HepG2 (cell line): ENCODE measurements around the gene ITGA6. TPM values are rescaled to one million over a fixed set of nuclear protein-coding genes. Genes with fewer than 3 reads are reported as not detected.

Source experiments
- AGO2 ChIP-seq: fragments of 200-400 bp; formaldehyde crosslinking; optimal IDR thresholded peaks from 2 replicates; pipeline ENCODE3; 2017; ENCODE audit warnings: mild to moderate bottlenecking, low read depth, low read length, moderate library complexity
- AHR ChIP-seq: IDR thresholded peaks from 2 replicates; pipeline ENCODE4 v1.6.1; 2018; ENCODE audit warnings: missing genetic modification reagents, missing compliant biosample characterization
- ATF6 ChIP-seq: sonication (generic); formaldehyde crosslinking; conservative IDR thresholded peaks from 2 replicates; pipeline ENCODE4 v1.4.0; 2020; ENCODE audit warnings: missing genetic modification reagents
- CREBL2 ChIP-seq: sonication (generic); formaldehyde crosslinking; IDR thresholded peaks from 2 replicates; pipeline ENCODE4 v1.8.1; 2023; ENCODE audit warnings: missing genetic modification reagents, mild to moderate bottlenecking, borderline replicate concordance
- DNMT3B ChIP-seq: conservative IDR thresholded peaks from 2 replicates; pipeline ENCODE4 v1.6.1; 2016; ENCODE audit warnings: missing biosample characterization, control low read depth
- DZIP1 ChIP-seq: sonication (generic); formaldehyde crosslinking; IDR thresholded peaks from 2 replicates; pipeline ENCODE4 v1.5.0; 2020; ENCODE audit warnings: mild to moderate bottlenecking, missing genetic modification reagents
- ELK4 ChIP-seq: sonication (generic); formaldehyde crosslinking; IDR thresholded peaks from 2 replicates; pipeline ENCODE4 v1.9.0; 2021; ENCODE audit warnings: missing genetic modification reagents, borderline replicate concordance
- ERF ChIP-seq: IDR thresholded peaks from 2 replicates; pipeline ENCODE4 v1.6.1; 2018; ENCODE audit warnings: missing biosample characterization, missing genetic modification reagents
- HNRNPLL ChIP-seq: fragments of 200-400 bp; formaldehyde crosslinking; IDR thresholded peaks from 2 replicates; pipeline ENCODE4 v1.6.1; 2017; ENCODE audit warnings: mild to moderate bottlenecking, low read depth, low read length; ENCODE audit not compliant: poor library complexity, severe bottlenecking
- IKZF5 ChIP-seq: IDR thresholded peaks from 2 replicates; pipeline ENCODE4 v1.6.1; 2018; ENCODE audit warnings: missing genetic modification reagents, mild to moderate bottlenecking, missing compliant biosample characterization
- MED13 ChIP-seq: sonication (generic); formaldehyde crosslinking; IDR thresholded peaks from 2 replicates; pipeline ENCODE4 v1.5.0; 2020; ENCODE audit warnings: missing genetic modification reagents
- NR3C1 ChIP-seq: sonication (generic); formaldehyde crosslinking; IDR thresholded peaks from 2 replicates; pipeline ENCODE4 v1.4.0; 2020; ENCODE audit warnings: missing genetic modification reagents
- REL ChIP-seq: sonication (generic); formaldehyde crosslinking; conservative IDR thresholded peaks from 2 replicates; pipeline ENCODE4 v1.8.0; 2022; ENCODE audit warnings: mild to moderate bottlenecking, missing genetic modification reagents, moderate library complexity
- TIGD3 ChIP-seq: sonication (generic); formaldehyde crosslinking; IDR thresholded peaks from 2 replicates; pipeline ENCODE4 v1.5.1; 2020; ENCODE audit warnings: mild to moderate bottlenecking, missing genetic modification reagents, borderline replicate concordance
- ZBTB26 ChIP-seq: IDR thresholded peaks from 2 replicates; pipeline ENCODE4 v1.6.1; 2016; ENCODE audit warnings: missing compliant biosample characterization, missing genetic modification reagents, borderline replicate concordance
- ZBTB38 ChIP-seq: sonication (generic); formaldehyde crosslinking; IDR thresholded peaks from 2 replicates; pipeline ENCODE4 v1.5.1; 2020; ENCODE audit warnings: mild to moderate bottlenecking, missing genetic modification reagents
- ZNF143 ChIP-seq: sonication (generic); formaldehyde crosslinking; IDR thresholded peaks from 2 replicates; pipeline ENCODE4 v1.4.0; 2020; ENCODE audit warnings: missing genetic modification reagents
- ZNF331 ChIP-seq: sonication (generic); formaldehyde crosslinking; IDR thresholded peaks from 2 replicates; pipeline ENCODE4 v1.4.0; 2020; ENCODE audit warnings: missing genetic modification reagents
- polyA plus RNA-seq, 8 experiments: library from polyadenylated mRNA; depleted of rRNA in 3 of 8; stranded (reverse) in 7 of 8; unstranded in 1 of 8; fragments of >200 nt; fragmentation: Illumina TruSeq in 4 of 8; extraction: Trizol in 4 of 8; gene quantifications; 2 replicates each; pipeline versions ENCODE4 v1.2.1 to v1.2.3, GENCODE V29; 2011 to 2016; ENCODE audit warnings: low read depth in 4 of 8, missing spikeins in 1 of 8, mixed read lengths in 1 of 8; ENCODE audit not compliant: insufficient read depth in 1 of 8
- total RNA-seq, 5 experiments: library from RNA; depleted of rRNA; stranded (reverse); fragments of >200 nt; fragmentation: Illumina TruSeq; extraction: Trizol; gene quantifications; 2 replicates each; pipeline ENCODE4 v1.2.3, GENCODE V29; 2016; ENCODE audit warnings: low read depth in 1 of 5

ITGA6 gene
- total and polyA plus RNA-seq, 2 of the 13 experiments (the other 11 are each of a cell fraction or from before 2014, with no cell fraction given), result 24.0 to 92.5 TPM

- TF ChIP-seq DZIP1 (CRISPR knock-in tag) (no peak), ERF (CRISPR knock-in tag) (peak; percentile 53; the same call in 1 of the 2 replicates), ELK4 (CRISPR knock-in tag) (no peak), MED13 (CRISPR knock-in tag) (no peak), AHR (CRISPR knock-in tag) (no peak), AGO2 (peak; percentile 52), CREBL2 (CRISPR knock-in tag) (no peak), ZNF143 (CRISPR knock-in tag) (no peak), NR3C1 (CRISPR knock-in tag) (no peak), HNRNPLL (no peak), ZBTB38 (CRISPR knock-in tag) (no peak), TIGD3 (CRISPR knock-in tag) (no peak), ATF6 (CRISPR knock-in tag) (no peak), ZBTB26 (0 out of 2 replicates have a peak, but pooled peaks have one; percentile 35), DNMT3B (CRISPR knock-in tag) (no peak), REL (CRISPR knock-in tag) (0 out of 2 replicates have a peak, but pooled peaks have one; percentile 23), ZNF331 (CRISPR knock-in tag) (peak; percentile 59; the same call in 1 of the 2 replicates), IKZF5 (CRISPR knock-in tag) (peak; percentile 56; the same call in 1 of the 2 replicates)
These were observed 34.4 kb downstream of the ITGA6 start (continued) for GRCh38 chr2:172461591-172462372.
